Neuronal stem cell (in vitro differentiated cells): ENCODE measurements around the gene OR10H3.
A peak's percentile ranks its signal among the peaks of the same experiment; 100 is the strongest.

Experiments
- DNase-seq: peaks from one replicate; pipeline ENCODE4 v3.0.0-alpha.2; 2013; ENCODE audit warnings: low spot score
- H2AFZ ChIP-seq: one replicate; pipeline ENCODE4 v1.6.1; 2013; ENCODE audit warnings: mild to moderate bottlenecking, low read length, inconsistent platforms
- H2AK5ac ChIP-seq: 2 replicates; pipeline ENCODE4 v1.6.1; 2013; ENCODE audit warnings: low read depth, mild to moderate bottlenecking, inconsistent platforms, low read length, moderate library complexity, mixed read lengths
- H2BK120ac ChIP-seq: 2 replicates; pipeline ENCODE4 v1.6.1; 2013; ENCODE audit warnings: low read depth, mild to moderate bottlenecking, inconsistent platforms, low read length, moderate library complexity, mixed read lengths
- H2BK12ac ChIP-seq: one replicate; pipeline ENCODE4 v1.6.1; 2013; ENCODE audit warnings: low read length, inconsistent platforms
- H2BK15ac ChIP-seq: 2 replicates; pipeline ENCODE4 v1.6.1; 2013; ENCODE audit warnings: mild to moderate bottlenecking, low read length, inconsistent platforms, mixed read lengths
- H2BK5ac ChIP-seq: one replicate; pipeline ENCODE4 v1.6.1; 2013; ENCODE audit warnings: inconsistent platforms, mild to moderate bottlenecking, low read length, moderate library complexity
- H3K14ac ChIP-seq: one replicate; pipeline ENCODE4 v1.6.1; 2013; ENCODE audit warnings: low read length, inconsistent platforms
- H3K18ac ChIP-seq: 2 replicates; pipeline ENCODE4 v1.6.1; 2013; ENCODE audit warnings: low read length, inconsistent platforms
- H3K23ac ChIP-seq: 2 replicates; pipeline ENCODE4 v1.6.1; 2013; ENCODE audit warnings: low read depth, mild to moderate bottlenecking, mixed read lengths, low read length, inconsistent platforms; ENCODE audit not compliant: poor library complexity
- H3K27ac ChIP-seq: replicated peaks from 3 replicates; pipeline ENCODE4 v1.5.1; 2013; ENCODE audit warnings: low read length, inconsistent platforms
- H3K27me3 ChIP-seq, 3 experiments: 2 replicates each; pipeline ENCODE4 v1.6.1; 2013; ENCODE audit warnings: low read length in 3 of 3, mild to moderate bottlenecking in 2 of 3, inconsistent platforms in 1 of 3, low read depth in 1 of 3, mixed read lengths in 1 of 3, moderate library complexity in 1 of 3; ENCODE audit not compliant: control insufficient read depth in 3 of 3, insufficient read depth in 3 of 3
- H3K36me3 ChIP-seq, 2 donors: replicated peaks in 1 of 2; 2 replicates each; pipeline ENCODE4 v1.6.1; 2013; ENCODE audit warnings: low read length in 2 of 2; ENCODE audit not compliant: control insufficient read depth in 2 of 2, insufficient read depth in 2 of 2
- H3K4ac ChIP-seq: 2 replicates; pipeline ENCODE4 v1.6.1; 2013; ENCODE audit warnings: inconsistent platforms, mild to moderate bottlenecking, low read length, moderate library complexity
- H3K4me1 ChIP-seq, 2 donors: 1 replicate in 1 of 2; 2 replicates in 1 of 2; pipeline ENCODE4 v1.6.1; 2013; ENCODE audit warnings: low read length in 2 of 2, low read depth in 1 of 2; ENCODE audit not compliant: control insufficient read depth in 2 of 2, insufficient read depth in 1 of 2
- H3K4me2 ChIP-seq: one replicate; pipeline ENCODE4 v1.6.1; 2013; ENCODE audit warnings: mild to moderate bottlenecking, low read length, inconsistent platforms; ENCODE audit not compliant: insufficient read depth, poor library complexity, severe bottlenecking
- H3K4me3 ChIP-seq, 2 donors: 2 replicates each; pipeline ENCODE4 v1.5.1; 2013; ENCODE audit warnings: low read length in 2 of 2, mild to moderate bottlenecking in 2 of 2, inconsistent platforms in 1 of 2, moderate library complexity in 1 of 2
- H3K79me1 ChIP-seq: one replicate; pipeline ENCODE4 v1.6.1; 2013; ENCODE audit warnings: low read depth, mild to moderate bottlenecking, inconsistent platforms, low read length, moderate library complexity
- H3K9ac ChIP-seq: one replicate; pipeline ENCODE4 v1.6.1; 2013; ENCODE audit warnings: mild to moderate bottlenecking, low read depth, low read length, inconsistent platforms; ENCODE audit not compliant: poor library complexity
- H3K9me3 ChIP-seq, 2 donors: replicated peaks in 1 of 2; 2 replicates each; pipeline versions ENCODE3 to v1.6.1; 2013; ENCODE audit warnings: low read length in 2 of 2, mild to moderate bottlenecking in 2 of 2, inconsistent platforms in 1 of 2, low read depth in 1 of 2, mixed read lengths in 1 of 2, moderate library complexity in 1 of 2; ENCODE audit not compliant: control insufficient read depth in 2 of 2, insufficient read depth in 1 of 2
- H4K8ac ChIP-seq: one replicate; pipeline ENCODE4 v1.6.1; 2013; ENCODE audit warnings: low read depth, mild to moderate bottlenecking, inconsistent platforms, low read length, moderate library complexity
- H4K91ac ChIP-seq: one replicate; pipeline ENCODE4 v1.6.1; 2013; ENCODE audit warnings: low read length, low read depth, mild to moderate bottlenecking, inconsistent platforms; ENCODE audit not compliant: poor library complexity
- WGBS, 2 donors: extraction: QIAGEN DNeasy Blood & Tissue Kit; methylation state at CpG; one replicate each; pipeline ENCODE4 v1.1.7; 2013; ENCODE audit warnings: missing lambda C conversion rate in 2 of 2, mixed read lengths in 1 of 2; ENCODE audit not compliant: insufficient read length in 2 of 2, insufficient replicate concordance in 1 of 2; ENCODE audit errors: extremely low coverage in 2 of 2; 5-methylcytosine and 5-hydroxymethylcytosine counted together

The OR10H3 gene

GRCh38 chr19:15722956-15723355 is 14.8 kb upstream of the OR10H3 start:
- no peaks in the 10 kb centered on the region for H3K27me3 ChIP-seq
- H3K9me3 ChIP-seq: peaks cover 0 to 39% of the 10 kb centered on the region in 2 donors
- H3K18ac ChIP-seq: no peak overlapping the region

GRCh38 chr19:15727724-15728123 is 10.1 kb upstream of the OR10H3 start, which contains the start of gene OR10H2:
Gene OR10H2 (plus strand): TSS chr19:15728024. CDS start chr19:15728044, 20 bp downstream.
- Histone ChIP-seq H2BK12ac (no peak within 1 kb of the TSS), H2BK120ac (no peak within 1 kb of the TSS), H3K4me1 (no peaks in the 10 kb centered on the region), H4K8ac (no peak within 1 kb of the TSS), H2BK15ac (no peak within 1 kb of the TSS), H4K91ac (no peak within 1 kb of the TSS), H3K4me2 (no peak within 1 kb of the TSS), H3K9me3 (peaks cover 0 to 33% of the 10 kb centered on the region in 2 donors), H3K27me3 (no peaks in the 10 kb centered on the region), H3K14ac (no peak within 1 kb of the TSS), H3K27ac (no peak within 1 kb of the TSS), H3K4ac (no peak within 1 kb of the TSS), H3K9ac (no peak within 1 kb of the TSS), H3K4me3 (peak within 1 kb of the TSS in 1 of 2 donors; percentile 68), H3K23ac (no peak within 1 kb of the TSS), H2AK5ac (no peak within 1 kb of the TSS), H2AFZ (no peak within 1 kb of the TSS), H2BK5ac (no peak within 1 kb of the TSS), H3K79me1 (no peaks in the 10 kb centered on the region), H3K36me3 (no peaks in the 10 kb centered on the region), H3K18ac (no peak within 1 kb of the TSS)
- no peak for DNase-seq
- no CpG with 5 or more reads among the region's 5 CpGs for WGBS, 2 donors

More at GRCh38 chr19:15722956-15723355, 14.8 kb upstream of the OR10H3 start:
- no peak for DNase-seq
- Histone ChIP-seq H3K9ac (no peak overlapping the region), H3K23ac (no peak overlapping the region), H2BK15ac (no peak overlapping the region), H2BK120ac (no peak overlapping the region), H4K91ac (no peak overlapping the region), H4K8ac (peak overlapping the region; percentile 57), H2AFZ (no peak overlapping the region), H3K4me3 (peak overlapping the region in 1 of 2 donors; percentile 49), H2BK12ac (no peak overlapping the region), H2BK5ac (no peak overlapping the region), H3K79me1 (no peaks in the 10 kb centered on the region), H3K27ac (no peak overlapping the region), H3K4ac (no peak overlapping the region), H3K14ac (no peak overlapping the region), H2AK5ac (no peak overlapping the region), H3K4me2 (no peak overlapping the region), H3K4me1 (no peaks in the 10 kb centered on the region), H3K36me3 (no peaks in the 10 kb centered on the region)
- no CpG with 5 or more reads among the region's 25 CpGs for WGBS, 2 donors

- Histone ChIP-seq H2BK15ac (no peak overlapping the region), H3K4me3 (no peak overlapping the region), H3K14ac (no peak overlapping the region), H4K8ac (no peak overlapping the region), H3K4me2 (no peak overlapping the region), H2BK12ac (no peak overlapping the region), H3K79me1 (no peaks in the 10 kb centered on the region), H3K27ac (no peak overlapping the region), H2BK120ac (no peak overlapping the region), H2AK5ac (no peak overlapping the region), H2BK5ac (no peak overlapping the region), H3K9me3 (peaks cover 0 to 27% of the 10 kb centered on the region in 2 donors), H3K23ac (no peak overlapping the region), H3K27me3 (no peaks in the 10 kb centered on the region), H3K4ac (no peak overlapping the region), H3K18ac (no peak overlapping the region), H3K4me1 (no peaks in the 10 kb centered on the region), H2AFZ (no peak overlapping the region), H3K9ac (no peak overlapping the region), H4K91ac (no peak overlapping the region), H3K36me3 (no peaks in the 10 kb centered on the region)
- no CpG with 5 or more reads among the region's 1 CpG for WGBS, 2 donors
- DNase-seq: no peak
Observed at GRCh38 chr19:15730538-15730937, 7.2 kb upstream of the OR10H3 start.

GRCh38 chr19:15732388-15732787 is 5.4 kb upstream of the OR10H3 start:
- Histone ChIP-seq H3K9ac (no peak overlapping the region), H3K79me1 (no peaks in the 10 kb centered on the region), H2AFZ (no peak overlapping the region), H3K18ac (no peak overlapping the region), H3K27ac (no peak overlapping the region), H3K14ac (no peak overlapping the region), H3K4me1 (no peaks in the 10 kb centered on the region), H2BK12ac (no peak overlapping the region), H3K4me2 (no peak overlapping the region), H3K4ac (no peak overlapping the region), H3K4me3 (no peak overlapping the region), H4K91ac (no peak overlapping the region), H2AK5ac (no peak overlapping the region), H3K9me3 (peaks cover 0 to 22% of the 10 kb centered on the region in 2 donors), H2BK15ac (no peak overlapping the region), H4K8ac (no peak overlapping the region), H3K23ac (no peak overlapping the region), H3K27me3 (no peaks in the 10 kb centered on the region), H2BK120ac (no peak overlapping the region), H3K36me3 (no peaks in the 10 kb centered on the region), H2BK5ac (no peak overlapping the region)
- no peak for DNase-seq
- WGBS, 2 donors: no CpG with 5 or more reads among the region's 1 CpG
